H1 (cell line): ENCODE results near the gene SNAP47. TPM values are rescaled to one million over a fixed set of nuclear protein-coding genes. Genes with fewer than 3 reads are reported as not detected.

Experiments used
- CHD7 ChIP-seq: fragments of 300-600 bp; sonication (generic); IDR thresholded peaks from 2 replicates; pipeline ENCODE4 v1.7.1; 2012; ENCODE audit warnings: low read length, moderate library complexity, mild to moderate bottlenecking, inconsistent platforms; ENCODE audit not compliant: insufficient replicate concordance
- RXRA ChIP-seq: IDR thresholded peaks from 2 replicates; pipeline ENCODE4 v1.6.1; 2011; ENCODE audit warnings: low read depth, mild to moderate bottlenecking, low read length, moderate library complexity; ENCODE audit not compliant: insufficient read depth
- USF2 ChIP-seq: IDR thresholded peaks from 2 replicates; pipeline ENCODE4 v1.6.1; 2011; ENCODE audit warnings: low read length, improper control_type of control experiment
- polyA plus RNA-seq, 7 experiments: library from polyadenylated mRNA; depleted of rRNA in 3 of 7; stranded (reverse) in 5 of 7; unstranded in 2 of 7; fragments of >200 nt in 5 of 7; fragments of 200-250 nt in 2 of 7; gene quantifications; 1 replicate in 5 of 7; 2 replicates in 1 of 7; 4 replicates in 1 of 7; pipeline versions ENCODE4 v1.2.1 to v1.2.3, GENCODE V29; 2011 to 2013; ENCODE audit warnings: missing spikeins in 2 of 7, mixed read lengths in 2 of 7
- total RNA-seq: library from RNA; stranded (reverse); fragmentation: NEBNext Ultra II Directional; extraction: Animal tissue kit (Norgen Biotek cat#: 25700); gene quantifications from 2 replicates; pipeline ENCODE4 v1.2.1, GENCODE V29; 2021

SNAP47 gene
- total and polyA plus RNA-seq, 2 of the 8 experiments (the other 6 are each of a cell fraction or from before 2014, with no cell fraction given), result 37.6 to 42.2 TPM

GRCh38 chr1:227768125-227768439 is 32.8 kb downstream of the SNAP47 start (continued):
- TF ChIP-seq RXRA (no peak), CHD7 (no peak), USF2 (no peak)
